HG02973 (cell line): ENCODE results near the gene ENAH.

Experiments used
- ATAC-seq: cut with Tn5 transposase; IDR thresholded peaks from one replicate; pipeline ENCODE4 v1.9.1; 2021; ENCODE audit warnings: moderate library complexity; ENCODE audit not compliant: unreplicated experiment

ENAH gene

DNA sequence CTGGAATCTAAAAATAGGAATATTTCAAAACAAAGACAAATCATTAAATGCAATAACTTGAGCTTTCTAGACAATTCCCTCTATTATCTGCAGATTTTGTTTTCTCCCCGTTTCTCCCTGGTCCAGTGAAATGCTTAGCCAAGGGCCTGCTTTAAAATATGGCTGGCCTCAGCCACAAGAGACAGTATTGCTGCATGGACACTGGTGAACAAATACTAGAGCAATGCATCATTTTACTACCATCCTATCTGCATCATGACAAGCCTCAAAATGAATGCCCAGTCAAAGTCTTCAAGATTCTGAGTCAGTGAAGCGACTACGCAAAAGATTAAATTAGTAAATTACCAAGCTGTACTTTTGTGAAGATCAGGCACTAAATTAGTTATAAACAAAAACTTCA, 80.5 kb downstream of the ENAH start:
- ATAC-seq, result no peak

DNA sequence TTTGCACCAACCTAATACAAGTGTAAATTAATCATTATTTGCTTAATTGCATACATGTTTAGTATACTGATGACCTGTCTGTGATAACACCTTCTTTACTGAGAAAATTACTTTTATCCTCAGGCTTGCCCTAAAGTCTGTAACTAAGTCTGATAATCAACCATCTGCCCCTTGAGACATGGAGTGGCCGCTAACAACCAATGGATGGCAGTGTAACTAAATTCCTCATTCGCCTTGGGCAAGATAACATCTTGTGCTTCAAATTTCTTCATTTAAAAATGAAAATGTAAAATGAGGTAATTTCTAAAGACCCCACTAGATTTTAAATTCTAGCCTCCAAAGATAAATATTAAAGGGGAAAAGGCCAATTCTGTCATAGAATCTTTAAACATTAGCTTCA, 85.1 kb downstream of the ENAH start:
- ATAC-seq, result no peak

DNA sequence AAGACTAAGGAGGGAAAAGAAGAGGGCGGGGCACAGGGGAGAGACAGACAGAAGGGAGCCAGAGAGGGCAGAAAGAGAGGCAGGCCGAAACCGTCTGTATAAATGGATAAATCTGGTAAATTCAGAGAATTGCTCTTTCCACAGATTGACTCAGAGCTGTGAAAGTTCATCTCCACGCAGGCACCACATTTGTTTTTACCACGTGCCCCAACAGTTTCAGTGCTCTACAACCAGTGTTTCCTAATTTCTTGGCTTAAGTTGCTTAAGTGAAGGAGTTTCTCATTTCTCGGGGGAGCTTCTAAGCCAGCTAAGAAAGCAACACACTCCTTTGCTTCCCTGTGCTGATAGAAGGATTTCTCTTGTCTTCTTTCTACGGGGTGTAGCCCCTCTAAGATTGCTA, 87.1 kb downstream of the ENAH start:
- ATAC-seq, result no peak

DNA sequence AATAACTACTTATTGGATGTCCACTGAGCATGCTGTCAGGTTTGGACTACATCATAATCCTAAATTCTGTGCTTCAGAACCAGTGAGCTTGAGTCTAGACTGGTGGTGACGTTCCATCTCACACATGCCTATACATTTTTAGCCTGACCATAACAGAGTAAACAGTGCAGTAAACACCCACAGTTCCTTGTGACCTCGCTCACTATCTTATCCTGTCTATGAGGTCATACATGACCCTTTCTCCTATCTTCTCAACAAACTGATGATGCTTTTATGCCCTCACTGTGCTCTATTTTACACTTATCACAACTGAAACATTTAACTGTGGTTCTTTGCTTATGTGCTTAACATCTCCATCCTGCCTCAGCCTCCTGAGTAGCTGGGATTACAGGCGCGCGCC, 91.2 kb downstream of the ENAH start:
- no peak for ATAC-seq

DNA sequence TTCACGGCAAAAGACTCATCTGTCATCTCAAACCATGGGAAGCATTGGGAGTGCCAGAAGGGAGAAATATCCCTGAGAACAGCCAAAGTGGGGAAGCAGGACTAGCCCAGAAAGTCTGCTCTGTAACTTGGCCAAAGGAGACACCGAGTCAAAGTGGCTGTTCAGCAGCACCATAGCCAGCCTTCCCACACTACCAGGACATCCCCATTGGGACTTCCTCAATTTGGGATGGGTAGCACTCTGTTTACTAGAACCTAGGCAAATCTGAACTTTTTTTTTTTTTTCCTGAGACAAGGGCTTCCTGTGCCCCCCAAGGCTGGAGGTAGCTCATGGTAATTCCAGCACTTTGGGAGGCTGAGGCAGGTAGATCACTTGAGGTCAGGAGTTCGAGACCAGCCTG, 93.0 kb downstream of the ENAH start:
- no peak for ATAC-seq

DNA sequence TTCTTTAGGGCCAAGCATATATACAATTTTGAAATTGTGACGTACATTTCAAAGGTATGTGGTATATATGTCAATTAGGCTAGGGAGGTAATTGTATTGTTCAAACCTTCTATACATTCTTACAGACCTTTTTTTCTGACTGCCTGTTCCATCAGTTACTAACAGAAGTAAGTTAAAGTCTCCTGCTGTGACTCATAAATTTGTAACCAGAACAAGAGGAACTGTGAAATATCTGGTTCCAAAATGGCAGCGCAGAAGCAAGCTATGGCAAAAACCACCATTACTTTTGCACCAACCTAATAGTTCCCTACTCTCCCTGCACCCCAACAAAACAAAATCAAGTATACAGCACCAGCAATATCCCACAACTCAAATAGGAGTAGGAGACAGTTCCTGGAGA, 93.6 kb downstream of the ENAH start:
- ATAC-seq, result no peak

DNA sequence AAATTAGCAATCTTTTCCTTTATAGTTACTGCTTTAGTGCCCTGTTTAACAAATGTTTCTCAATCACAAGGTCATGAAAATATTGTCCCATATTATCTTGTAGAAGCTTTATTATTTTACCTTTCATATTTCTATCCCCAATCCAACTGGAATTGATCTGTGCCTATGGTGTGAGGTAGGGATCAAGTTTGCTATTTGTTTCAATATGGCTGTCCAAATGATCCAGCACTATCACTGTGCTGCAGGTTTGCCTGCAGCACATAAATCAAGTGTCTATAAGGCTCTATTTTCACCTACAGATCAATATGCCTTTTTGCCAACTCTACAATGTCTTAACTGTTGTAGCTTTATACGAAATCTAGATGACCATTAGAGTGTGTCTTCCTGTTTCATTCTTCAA, 96.2 kb downstream of the ENAH start:
- no peak for ATAC-seq

DNA sequence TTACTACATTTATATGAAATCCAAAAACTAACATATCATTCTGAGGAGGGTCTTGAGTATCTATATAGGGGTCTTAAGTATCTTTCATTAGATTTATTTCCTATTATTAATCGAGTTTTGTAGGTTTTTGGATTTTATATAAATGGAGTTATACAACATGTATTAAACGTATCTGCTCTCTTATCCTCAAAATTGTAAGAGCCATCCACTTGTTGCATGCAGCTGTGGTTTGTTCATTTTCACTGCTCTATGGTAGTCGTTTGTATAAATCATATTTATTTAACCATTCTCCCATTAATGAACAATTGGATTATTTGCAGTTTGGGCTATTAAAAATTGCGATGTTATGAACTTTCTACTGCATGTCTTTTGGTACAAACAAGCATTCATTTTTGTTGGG, 97.1 kb downstream of the ENAH start:
- no peak for ATAC-seq

DNA sequence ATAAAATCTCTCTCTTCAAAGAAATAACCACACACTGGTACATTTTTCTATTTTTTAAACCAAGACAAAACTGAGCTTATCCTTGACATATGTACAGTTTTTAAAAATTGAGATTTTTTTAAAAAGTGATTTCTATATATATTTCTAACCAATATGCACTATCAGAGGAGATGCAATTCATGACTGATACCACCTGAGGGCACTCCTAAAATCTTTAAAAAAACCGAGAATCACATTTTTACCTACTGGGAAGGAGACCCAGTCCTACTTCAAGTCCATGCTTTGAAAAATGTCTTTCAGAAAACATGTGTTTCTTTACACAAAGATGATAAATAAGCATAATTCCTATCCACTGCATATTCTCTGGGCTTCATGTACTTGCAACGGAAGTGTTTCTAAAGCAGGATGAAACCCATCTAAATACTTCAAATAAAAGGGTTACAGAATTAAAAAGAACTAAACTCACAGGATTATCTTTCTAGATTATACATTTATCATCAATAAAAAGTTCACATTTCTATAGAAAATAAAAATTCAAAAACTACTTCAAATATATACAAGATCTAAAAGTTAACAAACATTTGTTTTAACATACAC, 98.6 kb downstream of the ENAH start:
- ATAC-seq, result no peak

DNA sequence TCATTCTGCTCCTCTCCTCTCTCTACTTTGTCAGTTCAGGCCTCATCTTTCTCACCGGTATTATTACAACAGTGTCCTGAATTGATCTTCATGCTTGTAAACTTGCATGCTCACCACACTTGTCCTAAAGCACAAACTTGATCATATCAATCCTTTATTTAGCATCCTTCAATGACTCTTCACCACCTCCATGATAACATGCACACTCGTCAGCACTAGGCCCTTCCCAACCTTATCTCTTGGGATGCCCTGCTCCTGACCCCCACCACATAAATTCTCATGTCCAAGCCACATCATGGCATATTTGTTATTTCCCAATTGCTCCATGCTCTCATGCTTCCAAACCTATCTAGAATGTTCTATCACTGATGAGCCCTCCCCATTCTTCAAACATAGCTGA, 103.1 kb downstream of the ENAH start:
- no peak for ATAC-seq

DNA sequence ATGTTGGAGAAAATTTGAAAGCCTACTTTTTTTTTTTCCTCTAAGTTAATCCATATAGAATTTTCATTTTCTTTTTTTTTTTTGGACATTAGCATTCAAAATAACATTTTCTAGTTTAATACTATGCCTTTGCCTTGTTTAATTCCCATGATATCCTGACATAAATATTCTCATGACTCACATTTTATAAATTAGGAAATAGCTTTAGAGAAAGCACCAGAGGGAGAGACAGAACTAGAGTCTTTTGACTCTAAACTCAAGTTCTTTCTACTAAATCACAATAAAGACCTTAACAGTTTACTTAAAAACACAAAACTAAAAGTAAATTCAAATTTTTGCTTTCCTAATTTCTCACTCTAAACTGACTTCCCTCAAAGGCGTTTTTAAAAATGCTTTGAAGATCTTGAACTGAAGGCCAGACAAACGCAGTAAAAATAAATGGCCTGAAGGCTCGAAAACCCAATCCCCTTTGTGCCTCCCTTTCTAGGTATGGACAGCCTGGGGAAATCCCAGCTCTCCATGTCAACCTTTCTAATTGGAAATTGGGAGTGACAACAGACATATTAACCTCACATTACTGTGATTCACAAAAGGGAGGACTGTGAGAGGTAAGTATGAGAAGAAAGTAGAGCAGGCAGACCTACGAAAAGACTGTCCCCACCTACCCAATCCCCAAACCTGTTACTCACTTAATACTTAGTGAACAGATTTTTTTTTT, 104.6 kb downstream of the ENAH start:
- ATAC-seq, result no peak

DNA sequence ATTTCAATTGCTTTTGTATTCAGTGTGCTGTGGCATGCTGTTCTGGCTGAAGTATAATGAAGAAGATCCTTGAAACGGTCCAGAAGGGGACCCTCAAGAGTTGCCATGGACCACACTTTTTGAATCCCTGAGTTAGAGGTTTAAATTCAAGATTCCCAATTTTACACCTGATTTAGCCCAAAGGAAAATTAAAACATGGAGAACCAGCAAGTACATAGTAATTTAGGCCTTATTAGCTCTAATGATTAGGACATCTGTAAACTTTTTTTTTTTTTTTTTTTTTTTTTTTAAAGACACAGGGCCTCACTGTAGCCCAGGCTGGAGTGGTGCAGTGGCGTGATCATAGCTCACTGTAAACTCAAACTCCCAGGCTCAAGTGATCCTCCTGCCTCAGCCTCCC, 107.3 kb downstream of the ENAH start:
- ATAC-seq, result no peak

DNA sequence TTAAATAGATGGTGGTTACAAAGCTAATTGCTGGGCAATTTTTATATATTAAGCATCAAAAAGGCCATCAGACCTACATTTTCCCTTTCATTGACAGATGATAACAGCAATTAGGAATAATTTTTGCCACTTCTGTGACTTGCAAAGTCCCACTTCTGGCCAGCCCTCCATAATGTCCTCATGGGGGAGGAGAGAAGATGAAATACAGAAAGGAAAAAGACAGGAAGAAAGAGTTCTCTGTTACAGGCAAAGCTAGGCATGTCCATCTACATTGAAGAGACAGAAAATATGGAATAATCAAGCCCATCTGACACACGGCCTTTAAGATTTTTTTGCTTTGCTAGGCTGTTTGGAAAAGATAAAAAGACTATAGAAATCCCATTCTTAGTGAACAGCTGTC, 108.0 kb downstream of the ENAH start:
- no peak for ATAC-seq

DNA sequence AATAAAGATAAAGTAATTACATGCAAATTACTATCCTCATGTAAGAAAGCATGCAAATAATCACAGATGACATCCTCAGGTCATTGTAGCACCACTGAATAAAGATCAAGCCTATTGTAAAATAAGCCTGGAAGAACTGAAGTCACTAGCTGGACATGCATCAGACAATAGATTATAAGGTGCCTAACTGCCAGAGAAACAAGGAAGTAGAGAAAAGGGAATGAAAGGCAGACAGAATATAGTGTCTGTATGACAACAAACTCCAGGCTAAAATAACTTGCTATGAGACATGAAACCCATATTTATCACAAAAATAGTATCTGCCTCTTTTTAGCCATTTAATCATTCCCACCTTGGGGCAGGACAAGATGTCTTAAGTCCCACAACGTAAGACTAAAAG, 108.7 kb downstream of the ENAH start:
- no peak for ATAC-seq

DNA sequence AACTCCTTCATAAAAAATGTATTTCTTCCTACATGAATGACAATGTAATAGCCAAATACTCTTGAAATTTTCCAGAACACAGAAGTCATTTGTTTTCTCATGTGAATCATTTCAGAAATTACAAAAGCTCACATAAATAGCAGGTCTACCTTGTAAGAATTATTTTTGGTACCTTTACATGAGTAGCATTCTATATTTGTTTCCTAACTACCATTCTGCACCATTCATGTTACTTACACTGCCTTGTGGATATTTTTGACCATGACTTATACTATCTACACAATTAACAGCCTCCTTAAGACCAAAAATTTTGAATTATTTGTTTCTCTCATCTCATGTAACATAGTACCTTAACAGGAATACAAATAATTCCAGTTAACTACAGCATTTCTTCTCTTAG, 109.6 kb downstream of the ENAH start:
- no peak for ATAC-seq

DNA sequence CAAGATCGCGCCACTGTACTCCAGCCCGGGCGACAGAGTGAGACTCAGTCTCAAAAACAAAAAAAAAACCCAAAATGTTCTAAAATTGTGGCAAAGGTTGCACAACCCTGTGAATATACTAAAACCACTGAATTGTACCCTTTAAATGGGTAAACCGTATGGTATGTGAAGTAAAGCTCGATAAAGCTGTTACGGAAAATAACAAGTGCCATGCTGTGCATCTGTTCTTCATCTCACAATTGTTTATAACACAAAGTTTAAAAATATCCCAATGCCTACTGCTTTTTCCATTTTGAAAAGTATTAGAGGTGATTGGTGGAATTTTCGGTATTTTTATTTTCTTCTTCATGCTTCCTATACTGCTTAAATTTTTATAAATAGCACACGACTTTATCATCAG, 111.5 kb downstream of the ENAH start:
- ATAC-seq, result no peak

DNA sequence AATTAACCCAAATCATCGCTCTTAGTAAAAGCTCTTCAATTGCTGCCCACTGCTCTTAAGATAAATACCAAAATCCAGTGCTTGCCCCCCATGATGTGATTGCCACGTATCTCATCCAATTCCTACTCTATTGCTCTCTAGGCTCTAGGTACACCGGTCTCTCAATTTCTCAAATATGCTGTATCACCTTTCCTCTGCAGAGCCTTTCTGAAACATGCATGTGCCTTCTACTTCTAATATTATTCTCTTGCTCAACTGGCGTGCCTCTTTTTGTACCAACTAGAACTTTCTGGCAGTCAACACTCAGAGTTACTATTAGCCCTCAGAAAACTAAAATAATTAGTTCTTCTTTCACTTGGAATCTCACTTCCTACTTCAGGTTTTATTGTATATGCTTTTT, 113.3 kb downstream of the ENAH start:
- no peak for ATAC-seq

DNA sequence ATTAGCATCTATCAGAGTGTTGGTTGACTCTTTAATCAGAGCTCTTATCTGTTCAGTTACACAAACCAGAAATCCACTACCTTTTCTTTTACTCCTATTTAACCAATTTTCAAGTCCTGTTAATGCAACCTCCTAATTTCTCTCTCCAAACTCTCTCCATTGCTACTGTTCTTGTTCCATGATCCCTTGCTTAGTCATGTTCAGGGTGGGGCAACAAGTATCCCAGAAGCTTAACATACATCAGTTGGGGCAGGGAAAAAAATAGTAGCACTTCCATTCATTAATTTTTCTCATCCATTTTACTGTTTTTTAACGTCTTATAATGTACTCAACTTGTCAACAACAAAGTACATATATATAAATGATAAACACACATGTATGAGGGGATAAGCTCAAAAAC, 113.9 kb downstream of the ENAH start:
- ATAC-seq, result no peak

DNA sequence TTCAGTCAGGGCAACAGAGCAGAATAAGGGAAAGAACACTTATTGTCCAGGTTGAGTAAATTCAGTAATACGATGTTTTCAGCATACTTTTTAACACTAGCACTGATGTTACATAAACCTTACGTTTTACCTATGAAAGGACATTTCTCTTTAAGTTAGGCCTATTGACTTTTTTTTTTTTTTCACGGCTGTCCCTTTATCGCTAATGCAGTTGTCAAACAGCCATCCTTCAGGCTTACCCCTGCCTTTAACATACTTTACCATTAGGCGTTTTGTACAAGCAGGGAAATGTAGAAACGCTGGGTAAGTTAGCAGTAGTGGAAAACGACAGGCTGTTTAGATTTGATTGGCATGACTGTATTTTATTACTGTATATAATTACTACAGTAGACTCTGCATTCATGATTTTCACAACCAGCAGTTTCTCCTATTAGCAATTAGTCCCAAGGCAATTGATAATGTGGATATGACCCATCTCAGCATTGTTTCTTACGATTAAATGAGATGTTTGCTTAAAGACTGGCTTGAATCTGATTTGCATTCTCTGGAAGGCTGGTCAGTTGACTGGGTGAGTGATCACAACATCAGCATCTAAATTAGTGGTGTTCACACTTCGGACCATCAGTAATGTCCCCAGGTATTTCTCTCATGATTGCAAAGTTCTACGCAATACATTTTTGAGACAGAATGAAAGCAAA, 115.2 kb downstream of the ENAH start:
- ATAC-seq, result no peak

DNA sequence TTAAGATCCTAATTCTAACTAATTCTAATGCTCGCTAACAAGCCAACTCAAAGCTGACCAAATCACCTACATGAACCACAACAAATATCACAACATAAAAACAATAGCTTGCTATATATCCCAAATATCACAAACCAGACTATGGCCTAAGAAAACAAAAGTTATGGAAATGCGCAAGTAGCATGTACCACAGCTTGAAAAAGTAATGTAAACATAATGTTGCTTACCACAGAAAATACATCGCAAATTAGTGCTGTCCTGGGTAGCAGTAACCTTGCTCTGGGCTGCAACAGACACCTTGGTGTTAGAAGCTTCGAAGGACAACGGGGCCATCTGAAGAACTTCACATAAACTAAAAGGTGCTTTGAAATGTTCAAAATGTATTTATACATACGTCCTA, 117.6 kb downstream of the ENAH start:
- no peak for ATAC-seq

DNA sequence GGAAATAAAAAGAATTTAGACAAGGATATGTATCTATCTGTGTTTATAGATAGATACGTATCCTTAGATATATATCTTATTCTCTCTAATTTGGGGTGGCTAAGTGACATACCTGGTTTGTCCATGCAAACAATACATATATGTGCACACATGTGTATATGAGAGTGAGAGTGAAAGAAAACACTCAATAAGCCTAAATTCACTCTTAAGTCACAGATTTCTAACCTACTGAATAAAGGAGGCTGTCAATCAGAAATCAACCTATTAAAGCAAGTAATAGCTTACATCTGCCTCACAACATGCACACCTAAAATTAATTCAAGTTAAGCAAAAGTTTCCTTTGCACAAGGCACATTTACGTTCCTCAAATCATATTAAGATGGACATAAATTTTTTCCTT, 118.2 kb downstream of the ENAH start:
- no peak for ATAC-seq

DNA sequence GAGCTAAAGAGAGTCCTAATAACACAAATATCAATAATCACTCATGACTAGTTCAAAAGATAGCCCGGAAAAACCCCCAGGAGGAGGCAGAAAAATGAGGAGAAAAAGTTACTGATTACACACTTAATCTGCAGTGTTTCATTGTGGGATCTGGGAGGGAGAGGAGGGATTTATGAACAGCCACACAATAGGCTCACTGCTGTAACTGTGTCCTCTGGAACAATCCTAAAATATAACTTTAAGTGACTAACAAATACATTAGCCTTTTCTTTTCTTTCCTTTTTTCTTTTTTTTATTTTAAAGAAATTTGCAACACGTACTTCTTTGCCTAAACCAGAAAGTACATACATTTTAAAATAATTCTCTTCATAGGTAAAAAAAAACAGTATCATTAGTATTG, 118.8 kb downstream of the ENAH start:
- ATAC-seq, result no peak

DNA sequence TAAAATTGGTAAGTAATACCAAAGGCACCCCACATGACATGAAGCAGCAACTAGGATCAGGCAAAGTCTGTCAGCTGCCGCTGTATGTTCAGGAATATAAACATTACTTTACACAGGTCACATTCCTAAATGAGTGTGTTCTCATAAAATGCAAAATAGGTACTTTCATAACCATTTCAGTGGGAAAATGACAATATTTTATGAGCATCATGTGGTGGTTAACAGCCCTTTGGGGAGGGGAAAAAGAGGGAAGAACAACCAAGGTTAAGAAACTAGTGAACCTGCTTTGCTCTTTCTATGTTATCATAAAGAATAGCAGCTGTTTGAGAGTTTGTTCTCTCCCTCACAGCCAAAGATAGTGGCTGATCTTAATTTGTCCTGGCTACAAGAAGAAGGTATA, 119.7 kb downstream of the ENAH start:
- ATAC-seq, result no peak
